ENCODE measurements around the gene ATP6AP1. TPM values are rescaled to one million over a fixed set of nuclear protein-coding genes. Genes with fewer than 3 reads are reported as not detected.

Gene ATP6AP1
- 10 to 100 TPM; 49.8 to 51.4 TPM for total RNA-seq

- intact Hi-C loops (cut with DNase I), result no loop called here
- Histone ChIP-seq H3K4me1 (peaks cover 14% of the 10 kb centered on the region), H3K36me3 (replicated peaks in 1 of 2; ENCODE audit: insufficient read depth in 1 of 2, low read depth in 2 of 2) (no peaks in the 10 kb centered on the region), H3K9me3 (no peaks in the 10 kb centered on the region), H3K4me3 (peak within 1 kb of the TSS; percentile 32 to 70), H3K27ac (peak within 1 kb of the TSS; percentile 50 to 75 (median 64)), H3K27me3 (no peaks in the 10 kb centered on the region)
- ATAC-seq (peak; percentile 100), DNase-seq (peak; percentile 91 to 95 (median 92))
- WGBS, 2 donors, result 2 to 3% methylated on average over 13 to 58 of the region's 87 CpGs
- peak; percentile 23 to 54 (median 52) for TF ChIP-seq POLR2A (IDR thresholded peaks at IDR 0.05)
- TF ChIP-seq, protein P1, sequence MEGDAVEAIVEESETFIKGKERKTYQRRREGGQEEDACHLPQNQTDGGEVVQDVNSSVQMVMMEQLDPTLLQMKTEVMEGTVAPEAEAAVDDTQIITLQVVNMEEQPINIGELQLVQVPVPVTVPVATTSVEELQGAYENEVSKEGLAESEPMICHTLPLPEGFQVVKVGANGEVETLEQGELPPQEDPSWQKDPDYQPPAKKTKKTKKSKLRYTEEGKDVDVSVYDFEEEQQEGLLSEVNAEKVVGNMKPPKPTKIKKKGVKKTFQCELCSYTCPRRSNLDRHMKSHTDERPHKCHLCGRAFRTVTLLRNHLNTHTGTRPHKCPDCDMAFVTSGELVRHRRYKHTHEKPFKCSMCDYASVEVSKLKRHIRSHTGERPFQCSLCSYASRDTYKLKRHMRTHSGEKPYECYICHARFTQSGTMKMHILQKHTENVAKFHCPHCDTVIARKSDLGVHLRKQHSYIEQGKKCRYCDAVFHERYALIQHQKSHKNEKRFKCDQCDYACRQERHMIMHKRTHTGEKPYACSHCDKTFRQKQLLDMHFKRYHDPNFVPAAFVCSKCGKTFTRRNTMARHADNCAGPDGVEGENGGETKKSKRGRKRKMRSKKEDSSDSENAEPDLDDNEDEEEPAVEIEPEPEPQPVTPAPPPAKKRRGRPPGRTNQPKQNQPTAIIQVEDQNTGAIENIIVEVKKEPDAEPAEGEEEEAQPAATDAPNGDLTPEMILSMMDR (IDR thresholded peaks at IDR 0.05), result no peak
Measured at GRCh38 chrX:154428176-154429171, at the start of gene ATP6AP1. TSS of gene ATP6AP1 (plus strand) at chrX:154428677. CDS start at chrX:154428693, 16 bp downstream.

DNA sequence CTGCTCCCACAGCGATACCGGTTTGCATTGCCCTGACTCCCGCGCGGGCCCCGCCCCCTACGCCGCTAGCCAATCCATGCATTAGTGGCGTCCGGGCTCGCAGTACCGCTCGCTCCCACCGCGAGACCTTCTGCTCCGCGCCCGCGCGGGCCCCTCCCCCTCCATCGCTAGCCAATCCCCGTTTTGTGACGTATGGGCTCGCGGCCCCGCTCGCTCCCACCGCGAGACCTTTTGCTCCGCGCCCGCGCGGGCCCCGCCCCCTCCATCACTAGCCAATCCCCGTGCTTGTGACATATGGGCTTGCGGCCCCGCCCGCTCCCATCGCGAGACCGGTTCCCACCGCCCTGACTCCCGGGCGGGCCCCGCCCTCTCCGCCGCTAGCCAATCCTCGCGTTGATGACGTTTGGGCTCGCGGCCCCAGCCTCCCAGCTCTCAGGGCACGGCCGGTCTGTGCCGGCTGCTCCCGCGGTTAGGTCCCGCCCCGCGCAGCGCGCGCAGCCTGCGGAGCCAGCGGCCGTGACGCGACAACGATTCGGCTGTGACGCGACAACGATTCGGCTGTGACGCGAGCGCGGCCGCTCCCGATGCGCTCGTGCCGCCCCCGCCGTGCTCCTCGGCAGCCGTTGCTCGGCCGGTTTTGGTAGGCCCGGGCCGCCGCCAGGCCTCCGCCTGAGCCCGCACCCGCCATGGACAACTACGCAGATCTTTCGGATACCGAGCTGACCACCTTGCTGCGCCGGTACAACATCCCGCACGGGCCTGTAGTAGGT is 49.5 kb upstream of the ATP6AP1 start, which contains the start of gene EMD:
EMD (plus strand) TSS at position 497 of the 770 bp plus-strand sequence; CDS start at position 687, 190 bp downstream.
- Histone ChIP-seq H3K4me1 (peaks cover 22% of the 10 kb centered on the region), H3K27ac (peak within 1 kb of the TSS; percentile 89 to 98 (median 97)), H3K27me3 (no peaks in the 10 kb centered on the region), H3K4me3 (peak within 1 kb of the TSS; percentile 48 to 86), H3K9me3 (no peaks in the 10 kb centered on the region), H3K36me3 (replicated peaks in 1 of 2; ENCODE audit: insufficient read depth in 1 of 2, low read depth in 2 of 2) (no peaks in the 10 kb centered on the region)
- peak; percentile 97 to 99 (median 98) for DNase-seq
- peak; percentile 85 for ATAC-seq
- intact Hi-C loops (cut with DNase I), result no loop called here
- 0% methylated on average over 39 of the region's 103 CpGs; no CpG with 5 or more reads in 1 of the 2 donors for WGBS, 2 donors
- TF ChIP-seq, protein P1 (IDR thresholded peaks at IDR 0.05), result peak in 3 of 7 experiments; percentile 18 to 34 (median 30)
- peak; percentile 61 to 81 (median 78) for TF ChIP-seq POLR2A (IDR thresholded peaks at IDR 0.05)

GRCh38 chrX:154379569-154379951 is 48.9 kb upstream of the ATP6AP1 start:
- Histone ChIP-seq H3K27me3 (no peaks in the 10 kb centered on the region), H3K4me1 (peaks cover 25% of the 10 kb centered on the region), H3K36me3 (replicated peaks in 1 of 2; ENCODE audit: insufficient read depth in 1 of 2, low read depth in 2 of 2) (no peaks in the 10 kb centered on the region), H3K27ac (peak overlapping the region; percentile 89 to 96 (median 94)), H3K4me3 (peak overlapping the region; percentile 48 to 86), H3K9me3 (no peaks in the 10 kb centered on the region)
- ATAC-seq (no peak), DNase-seq (no peak)
- 0% methylated on average over 7 of the region's 38 CpGs; no CpG with 5 or more reads in 1 of the 2 donors for WGBS, 2 donors
- TF ChIP-seq, protein P1 (IDR thresholded peaks at IDR 0.05), result no peak
- TF ChIP-seq POLR2A (IDR thresholded peaks at IDR 0.05), result no peak
- intact Hi-C loops (cut with DNase I), result no loop called here

- Histone ChIP-seq H3K27me3 (no peaks in the 10 kb centered on the region), H3K4me1 (peaks cover 25% of the 10 kb centered on the region), H3K27ac (peak overlapping the region in 3 of 4 donors; percentile 93 to 96 (median 96)), H3K36me3 (replicated peaks in 1 of 2; ENCODE audit: insufficient read depth in 1 of 2, low read depth in 2 of 2) (no peaks in the 10 kb centered on the region), H3K4me3 (no peak overlapping the region), H3K9me3 (no peaks in the 10 kb centered on the region)
- no peak for ATAC-seq
- TF ChIP-seq, protein P1 (IDR thresholded peaks at IDR 0.05), result no peak
- TF ChIP-seq POLR2A (IDR thresholded peaks at IDR 0.05), result no peak
- peak; percentile 50 to 64 (median 57) for DNase-seq
- intact Hi-C loops (cut with DNase I), result loop anchor here (5.0 kb wide), 1 partner anchor 48 kb away; no protein-coding TSS in a partner anchor
- 15% methylated on average over 12 of the region's 13 CpGs; no CpG with 5 or more reads in 1 of the 2 donors for WGBS, 2 donors
Measured at GRCh38 chrX:154380153-154380552, 48.3 kb upstream of the ATP6AP1 start.
